ENCODE measurements around the gene SEMA3D. TPM values are rescaled to one million over a fixed set of nuclear protein-coding genes. Genes with fewer than 3 reads are reported as not detected.

Gene SEMA3D
- total RNA-seq, 1 donor from 2014 or later, result 0.35 TPM

- DNase-seq (ENCODE audit: low read depth), result no peak
- TF ChIP-seq CTCF (conservative IDR thresholded peaks at IDR 0.05; ENCODE audit: low read depth, low read length), result no peak
- H3K4me3 ChIP-seq (ENCODE audit: low read depth, low read length), result no peak overlapping the region
Observed at GRCh38 chr7:85224171-85224570, 37.3 kb upstream of the SEMA3D start.

DNA sequence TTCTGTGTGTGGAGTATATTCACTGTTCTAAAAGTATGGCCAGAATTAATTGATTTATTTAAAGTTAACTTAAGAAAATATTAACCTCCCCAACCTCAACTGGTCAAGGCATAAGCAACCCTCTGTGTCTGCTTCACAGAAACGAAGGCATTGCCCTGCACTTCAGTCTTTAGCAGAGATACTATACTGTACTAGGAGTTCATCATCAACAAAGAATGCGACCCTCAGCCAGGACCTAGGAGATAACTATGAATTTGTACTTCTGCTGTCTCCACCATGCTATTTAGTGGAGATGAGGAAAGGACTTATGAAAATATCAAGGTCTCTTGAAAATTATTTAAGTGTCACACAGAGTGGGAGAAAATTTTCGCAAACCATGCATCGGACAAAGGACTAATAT is 35.7 kb upstream of the SEMA3D start:
- H3K4me3 ChIP-seq (ENCODE audit: low read depth, low read length), result no peak overlapping the region
- DNase-seq (ENCODE audit: low read depth), result no peak
- no peak for TF ChIP-seq CTCF (conservative IDR thresholded peaks at IDR 0.05; ENCODE audit: low read depth, low read length)

DNA sequence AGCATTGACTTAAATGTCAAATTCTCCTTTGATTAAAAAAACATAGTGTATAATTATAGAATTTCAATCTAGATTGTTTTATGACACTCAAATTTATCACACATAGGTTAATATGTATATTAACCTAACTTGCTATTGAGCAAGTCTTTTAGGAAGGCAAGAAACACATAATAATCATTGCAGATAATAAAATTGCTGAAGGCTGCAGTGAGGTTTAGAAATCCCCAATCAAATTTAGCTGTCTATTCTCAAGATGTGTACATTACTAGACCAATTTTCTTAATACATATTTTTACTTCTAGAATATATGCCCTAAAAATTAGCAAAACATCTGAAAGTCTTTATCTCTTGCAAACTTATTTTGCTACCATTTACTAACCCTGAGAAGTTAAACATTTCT is 34.9 kb upstream of the SEMA3D start:
- no peak overlapping the region for H3K4me3 ChIP-seq (ENCODE audit: low read depth, low read length)
- DNase-seq (ENCODE audit: low read depth), result no peak
- TF ChIP-seq CTCF (conservative IDR thresholded peaks at IDR 0.05; ENCODE audit: low read depth, low read length), result no peak

DNA sequence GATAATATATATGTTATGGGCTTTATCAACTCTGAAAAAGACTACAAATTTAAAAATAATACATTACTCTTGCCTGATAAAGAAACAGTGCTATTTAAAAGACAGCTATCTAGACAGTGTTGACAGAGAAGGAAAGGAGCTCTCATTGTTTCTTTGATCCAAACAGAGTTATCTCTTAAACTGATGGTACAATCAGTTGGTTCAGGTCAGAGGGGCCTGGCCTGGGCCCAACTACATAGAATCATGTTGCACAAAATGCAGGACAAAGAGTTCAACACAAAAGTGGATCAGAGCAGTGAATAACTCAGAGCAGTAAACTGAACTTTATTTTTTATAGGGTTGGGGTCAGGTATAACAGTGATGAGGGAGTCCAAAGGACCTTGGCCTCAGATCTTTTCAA is 33.8 kb upstream of the SEMA3D start:
- no peak overlapping the region for H3K4me3 ChIP-seq (ENCODE audit: low read depth, low read length)
- no peak for TF ChIP-seq CTCF (conservative IDR thresholded peaks at IDR 0.05; ENCODE audit: low read depth, low read length)
- DNase-seq (ENCODE audit: low read depth), result no peak

- H3K4me3 ChIP-seq (ENCODE audit: low read depth, low read length), result no peak overlapping the region
- DNase-seq (ENCODE audit: low read depth), result no peak
- TF ChIP-seq CTCF (conservative IDR thresholded peaks at IDR 0.05; ENCODE audit: low read depth, low read length), result no peak
Observed at GRCh38 chr7:85220023-85220422, 33.2 kb upstream of the SEMA3D start.

- no peak overlapping the region for H3K4me3 ChIP-seq (ENCODE audit: low read depth, low read length)
- DNase-seq (ENCODE audit: low read depth), result no peak
- TF ChIP-seq CTCF (conservative IDR thresholded peaks at IDR 0.05; ENCODE audit: low read depth, low read length), result no peak
Observed at GRCh38 chr7:85217085-85217484, 30.2 kb upstream of the SEMA3D start.

DNA sequence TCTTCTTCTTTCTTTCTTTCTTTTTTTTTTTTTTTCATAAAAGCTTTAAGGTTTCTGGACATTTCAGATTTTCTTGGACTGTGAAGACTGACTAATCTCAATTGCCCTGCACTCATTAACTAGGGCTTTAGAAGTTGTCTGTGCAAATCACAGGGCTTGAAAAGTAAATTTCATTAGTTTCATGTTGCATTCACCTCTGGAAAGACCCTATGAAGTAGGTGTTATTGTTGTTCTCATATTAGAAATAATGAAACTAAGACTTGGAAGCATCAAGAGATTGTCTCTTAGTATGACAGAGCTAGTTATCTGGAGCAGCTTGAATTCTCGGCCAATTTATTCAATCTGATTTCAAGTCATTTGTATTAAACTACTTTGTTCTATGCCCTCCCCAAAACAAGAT is 28.2 kb upstream of the SEMA3D start:
- TF ChIP-seq CTCF (conservative IDR thresholded peaks at IDR 0.05; ENCODE audit: low read depth, low read length), result no peak
- no peak for DNase-seq (ENCODE audit: low read depth)

More for the DNA sequence above, 28.2 kb upstream of the SEMA3D start:
- no peak overlapping the region for H3K4me3 ChIP-seq (ENCODE audit: low read depth, low read length)

Data from epithelial cell of proximal tubule (primary cell).